ENCODE data around the gene FARS2.

DNA sequence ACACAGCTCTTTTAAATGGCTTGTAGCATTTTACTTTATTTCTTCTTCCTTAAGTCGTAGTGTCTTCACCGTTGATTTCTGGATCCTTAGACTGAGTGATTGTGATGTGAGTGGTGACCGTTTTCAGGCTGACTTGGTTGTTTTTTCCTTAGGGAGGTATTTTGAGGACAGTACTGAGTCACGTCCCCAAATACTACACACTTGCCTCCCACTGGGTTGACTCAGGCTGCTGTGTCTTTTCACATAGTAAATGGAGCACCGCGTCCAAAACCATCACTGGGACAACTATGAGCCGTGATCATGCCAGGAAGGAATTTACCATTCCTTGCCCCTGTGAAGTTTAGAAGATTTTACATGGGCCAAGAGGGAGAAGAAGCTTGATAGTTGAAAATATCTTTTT is 174.1 kb downstream of the FARS2 start:
- no peak for TF ChIP-seq EZH2 (IDR thresholded peaks at IDR 0.05; ENCODE audit: low read length, missing control alignments)
- TF ChIP-seq, protein P1, sequence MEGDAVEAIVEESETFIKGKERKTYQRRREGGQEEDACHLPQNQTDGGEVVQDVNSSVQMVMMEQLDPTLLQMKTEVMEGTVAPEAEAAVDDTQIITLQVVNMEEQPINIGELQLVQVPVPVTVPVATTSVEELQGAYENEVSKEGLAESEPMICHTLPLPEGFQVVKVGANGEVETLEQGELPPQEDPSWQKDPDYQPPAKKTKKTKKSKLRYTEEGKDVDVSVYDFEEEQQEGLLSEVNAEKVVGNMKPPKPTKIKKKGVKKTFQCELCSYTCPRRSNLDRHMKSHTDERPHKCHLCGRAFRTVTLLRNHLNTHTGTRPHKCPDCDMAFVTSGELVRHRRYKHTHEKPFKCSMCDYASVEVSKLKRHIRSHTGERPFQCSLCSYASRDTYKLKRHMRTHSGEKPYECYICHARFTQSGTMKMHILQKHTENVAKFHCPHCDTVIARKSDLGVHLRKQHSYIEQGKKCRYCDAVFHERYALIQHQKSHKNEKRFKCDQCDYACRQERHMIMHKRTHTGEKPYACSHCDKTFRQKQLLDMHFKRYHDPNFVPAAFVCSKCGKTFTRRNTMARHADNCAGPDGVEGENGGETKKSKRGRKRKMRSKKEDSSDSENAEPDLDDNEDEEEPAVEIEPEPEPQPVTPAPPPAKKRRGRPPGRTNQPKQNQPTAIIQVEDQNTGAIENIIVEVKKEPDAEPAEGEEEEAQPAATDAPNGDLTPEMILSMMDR (conservative IDR thresholded peaks at IDR 0.05 in 1 of 2, IDR thresholded peaks at IDR 0.05 in 1 of 2; ENCODE audit: low read depth in 1 of 2, low read length in 2 of 2): no peak

Measured in fibroblast of lung (primary cell).